MM.1S (cell line): Measurements from ENCODE around the gene SH3BGRL3.
"Not testable (repeated sequence)": the region's sequence is repeated elsewhere in the genome, so short reads cannot be mapped to it uniquely, and the experiment has no call there.

ENCODE experiments used
- DNase-seq: peaks from one replicate; pipeline ENCODE4 v3.0.0-alpha.2; 2015
- H2AFZ ChIP-seq: fragments of 300-600 bp; sonication (generic); 2 replicates; pipeline ENCODE4 v1.6.0; 2016; ENCODE audit warnings: antibody characterized with exemption, low read length
- H3F3A ChIP-seq: fragments of 300-600 bp; sonication (generic); 2 replicates; pipeline ENCODE4 v1.6.1; 2016; ENCODE audit warnings: mild to moderate bottlenecking, antibody characterized with exemption, low read length, moderate library complexity, mixed read lengths; ENCODE audit not compliant: insufficient read depth
- H3K27ac ChIP-seq: fragments of 300-600 bp; sonication (generic); 2 replicates; pipeline ENCODE4 v1.5.1; 2016; ENCODE audit warnings: mild to moderate bottlenecking, low read length
- H3K27me3 ChIP-seq: fragments of 300-600 bp; sonication (generic); replicated peaks from 2 replicates; pipeline ENCODE4 v1.6.0; 2016; ENCODE audit warnings: low read length; ENCODE audit not compliant: insufficient read depth
- H3K36me3 ChIP-seq: fragments of 300-600 bp; sonication (generic); replicated peaks from 2 replicates; pipeline ENCODE4 v1.6.1; 2016; ENCODE audit warnings: mild to moderate bottlenecking, low read length, mixed read lengths; ENCODE audit not compliant: insufficient read depth
- H3K4me1 ChIP-seq: fragments of 300-600 bp; sonication (generic); 2 replicates; pipeline ENCODE4 v1.6.1; 2016; ENCODE audit warnings: low read length, mixed read lengths
- H3K4me2 ChIP-seq: fragments of 300-600 bp; sonication (generic); 2 replicates; pipeline ENCODE4 v1.6.0; 2016; ENCODE audit warnings: low read depth, low read length
- H3K4me3 ChIP-seq: fragments of 300-600 bp; sonication (generic); 2 replicates; pipeline ENCODE4 v1.5.1; 2016; ENCODE audit warnings: low read length, mixed read lengths
- H3K79me2 ChIP-seq: fragments of 300-600 bp; sonication (generic); 2 replicates; pipeline ENCODE4 v1.6.1; 2016; ENCODE audit warnings: mixed run types, low read length, mixed read lengths
- H3K9ac ChIP-seq: fragments of 300-600 bp; sonication (generic); 2 replicates; pipeline ENCODE4 v1.6.1; 2016; ENCODE audit warnings: low read length, mixed read lengths
- H3K9me2 ChIP-seq: fragments of 300-600 bp; sonication (generic); replicated peaks from 2 replicates; pipeline ENCODE4 v1.6.1; 2016; ENCODE audit warnings: mild to moderate bottlenecking, low read length, mixed read lengths; ENCODE audit not compliant: insufficient read depth
- H3K9me3 ChIP-seq: fragments of 300-600 bp; sonication (generic); replicated peaks from 2 replicates; pipeline ENCODE4 v1.6.1; 2016; ENCODE audit warnings: mild to moderate bottlenecking, low read length, mixed read lengths; ENCODE audit not compliant: insufficient read depth
- H4K20me1 ChIP-seq: fragments of 300-600 bp; sonication (generic); 2 replicates; pipeline ENCODE4 v1.6.1; 2016; ENCODE audit warnings: mild to moderate bottlenecking, low read length, moderate library complexity, mixed read lengths; ENCODE audit not compliant: insufficient read depth
- EZH2 ChIP-seq: fragments of 300-600 bp; sonication (generic); optimal IDR thresholded peaks from 2 replicates; pipeline ENCODE3; 2017; ENCODE audit warnings: low read depth, mild to moderate bottlenecking, antibody characterized with exemption, low read length, mixed read lengths
- EZH2phosphoT487 ChIP-seq: fragments of 300-600 bp; sonication (generic); IDR thresholded peaks from 2 replicates; pipeline ENCODE4 v1.6.1; 2018; ENCODE audit warnings: antibody characterized with exemption, low read length
- TF ChIP-seq, protein P1 (sequence below): fragments of 300-600 bp; sonication (generic); IDR thresholded peaks from 2 replicates; pipeline ENCODE4 v1.5.1; 2016; ENCODE audit warnings: antibody characterized with exemption, low read length, mixed read lengths

The SH3BGRL3 gene

DNA sequence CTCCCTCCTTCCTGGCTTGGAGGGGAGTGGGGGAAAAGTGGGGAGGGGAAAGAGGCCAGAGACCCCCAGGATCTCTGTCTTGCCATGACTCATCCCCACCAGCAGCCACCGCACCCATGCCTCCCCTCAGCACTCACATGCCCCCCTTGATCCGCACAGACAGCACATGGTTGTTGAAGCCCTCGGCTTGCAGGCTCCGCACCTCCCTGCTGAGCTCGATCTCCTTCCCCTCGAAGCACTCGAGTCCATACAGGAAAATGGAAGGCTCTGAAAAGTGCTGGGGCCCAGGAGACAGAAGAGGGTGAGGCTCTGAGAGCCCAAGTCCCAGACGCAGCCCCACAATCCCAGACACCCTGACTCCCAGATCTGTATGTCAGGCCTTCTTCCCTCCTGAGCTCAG lies 48.7 kb downstream of the SH3BGRL3 start:
- Histone ChIP-seq H3K9me2 (no peaks in the 10 kb centered on the region), H3K9me3 (no peaks in the 10 kb centered on the region), H3K27me3 (no peaks in the 10 kb centered on the region), H3K4me2 (no peak overlapping the region), H3F3A (no peaks in the 10 kb centered on the region), H3K9ac (no peak overlapping the region), H2AFZ (no peak overlapping the region), H4K20me1 (no peaks in the 10 kb centered on the region), H3K27ac (no peak overlapping the region), H3K4me3 (no peak overlapping the region), H3K36me3 (no peaks in the 10 kb centered on the region), H3K4me1 (no peaks in the 10 kb centered on the region), H3K79me2 (no peaks in the 10 kb centered on the region)
- DNase-seq: no peak
- TF ChIP-seq, protein P1, sequence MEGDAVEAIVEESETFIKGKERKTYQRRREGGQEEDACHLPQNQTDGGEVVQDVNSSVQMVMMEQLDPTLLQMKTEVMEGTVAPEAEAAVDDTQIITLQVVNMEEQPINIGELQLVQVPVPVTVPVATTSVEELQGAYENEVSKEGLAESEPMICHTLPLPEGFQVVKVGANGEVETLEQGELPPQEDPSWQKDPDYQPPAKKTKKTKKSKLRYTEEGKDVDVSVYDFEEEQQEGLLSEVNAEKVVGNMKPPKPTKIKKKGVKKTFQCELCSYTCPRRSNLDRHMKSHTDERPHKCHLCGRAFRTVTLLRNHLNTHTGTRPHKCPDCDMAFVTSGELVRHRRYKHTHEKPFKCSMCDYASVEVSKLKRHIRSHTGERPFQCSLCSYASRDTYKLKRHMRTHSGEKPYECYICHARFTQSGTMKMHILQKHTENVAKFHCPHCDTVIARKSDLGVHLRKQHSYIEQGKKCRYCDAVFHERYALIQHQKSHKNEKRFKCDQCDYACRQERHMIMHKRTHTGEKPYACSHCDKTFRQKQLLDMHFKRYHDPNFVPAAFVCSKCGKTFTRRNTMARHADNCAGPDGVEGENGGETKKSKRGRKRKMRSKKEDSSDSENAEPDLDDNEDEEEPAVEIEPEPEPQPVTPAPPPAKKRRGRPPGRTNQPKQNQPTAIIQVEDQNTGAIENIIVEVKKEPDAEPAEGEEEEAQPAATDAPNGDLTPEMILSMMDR: no peak
- TF ChIP-seq EZH2 (no peak), EZH2phosphoT487 (no peak)

DNA sequence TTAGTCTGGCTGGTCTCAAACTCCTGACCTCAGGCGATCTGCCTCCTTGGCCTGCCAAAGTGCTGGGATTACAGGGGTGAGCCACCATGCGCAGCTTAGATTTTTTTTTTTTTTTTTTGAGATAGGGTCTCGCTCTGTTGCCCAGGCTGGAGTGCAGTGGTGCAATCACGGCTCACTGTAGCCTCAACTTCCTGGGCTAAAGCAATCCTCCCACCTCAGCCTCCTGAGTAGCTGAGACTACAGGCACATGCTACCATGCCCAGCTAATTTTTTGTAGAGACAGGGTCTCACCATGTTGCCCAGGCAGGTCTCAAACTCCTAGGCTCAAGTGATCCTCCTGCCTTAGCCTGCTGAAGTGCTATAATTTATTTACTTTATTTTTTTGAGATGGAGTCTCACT lies 49.5 kb downstream of the SH3BGRL3 start:
- not testable (repeated sequence) for H3K79me2 ChIP-seq, H3K27ac ChIP-seq, H3K9ac ChIP-seq, H3K36me3 ChIP-seq, H4K20me1 ChIP-seq, H3F3A ChIP-seq, H3K4me2 ChIP-seq, H3K27me3 ChIP-seq, H3K9me2 ChIP-seq, H2AFZ ChIP-seq, H3K9me3 ChIP-seq, H3K4me3 ChIP-seq, DNase-seq, H3K4me1 ChIP-seq

DNA sequence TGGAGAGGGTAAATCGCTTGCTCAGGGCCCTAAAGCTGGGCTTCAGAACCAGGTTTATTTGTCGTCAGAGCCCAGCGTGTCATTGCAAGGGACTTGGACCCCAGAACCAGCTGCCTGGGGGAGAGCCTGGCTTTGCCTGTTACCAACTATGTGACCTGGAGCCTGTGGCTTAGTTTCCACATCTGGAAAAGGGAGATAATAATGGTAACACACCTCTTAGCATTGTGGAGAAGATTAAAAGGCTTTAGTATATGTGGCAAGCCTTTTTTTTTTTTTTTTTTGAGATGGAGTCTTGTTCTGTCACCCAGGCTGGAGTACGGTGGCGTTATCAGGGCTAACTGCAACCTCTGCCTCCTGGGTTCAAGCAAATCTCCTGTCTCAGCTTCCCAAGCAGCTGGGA lies 50.4 kb downstream of the SH3BGRL3 start:
- Histone ChIP-seq H3K9me2 (no peaks in the 10 kb centered on the region), H3K27ac (no peak overlapping the region), H3K79me2 (no peaks in the 10 kb centered on the region), H3K9ac (no peak overlapping the region), H2AFZ (no peak overlapping the region), H3K4me3 (no peak overlapping the region), H3K27me3 (no peaks in the 10 kb centered on the region), H3K4me1 (no peaks in the 10 kb centered on the region), H3K36me3 (no peaks in the 10 kb centered on the region), H4K20me1 (no peaks in the 10 kb centered on the region), H3F3A (no peaks in the 10 kb centered on the region), H3K9me3 (no peaks in the 10 kb centered on the region), H3K4me2 (no peak overlapping the region)
- no peak for DNase-seq
- TF ChIP-seq EZH2 (no peak), EZH2phosphoT487 (no peak)
- TF ChIP-seq, protein P1: no peak
